Hematopoietic multipotent progenitor cell (in vitro differentiated cells): ENCODE data around the gene BUD23. TPM values are rescaled to one million over a fixed set of nuclear protein-coding genes. Genes with fewer than 3 reads are reported as not detected.
"Not testable (repeated sequence)": the region's sequence is repeated elsewhere in the genome, so short reads cannot be mapped to it uniquely, and the experiment has no call there.

Experiments
- DNase-seq, 3 donors: peaks; one replicate each; pipeline ENCODE4 v3.0.0-alpha.2; 2011 to 2015; ENCODE audit warnings: low read depth in 2 of 3, low spot score in 2 of 3
- total RNA-seq: library from RNA; depleted of rRNA; stranded (reverse); fragments of >200 nt; gene quantifications from one replicate; pipeline ENCODE4 v1.2.3, GENCODE V29; 2012

BUD23 gene
- total RNA-seq, 1 donor = 20.2 TPM

DNA sequence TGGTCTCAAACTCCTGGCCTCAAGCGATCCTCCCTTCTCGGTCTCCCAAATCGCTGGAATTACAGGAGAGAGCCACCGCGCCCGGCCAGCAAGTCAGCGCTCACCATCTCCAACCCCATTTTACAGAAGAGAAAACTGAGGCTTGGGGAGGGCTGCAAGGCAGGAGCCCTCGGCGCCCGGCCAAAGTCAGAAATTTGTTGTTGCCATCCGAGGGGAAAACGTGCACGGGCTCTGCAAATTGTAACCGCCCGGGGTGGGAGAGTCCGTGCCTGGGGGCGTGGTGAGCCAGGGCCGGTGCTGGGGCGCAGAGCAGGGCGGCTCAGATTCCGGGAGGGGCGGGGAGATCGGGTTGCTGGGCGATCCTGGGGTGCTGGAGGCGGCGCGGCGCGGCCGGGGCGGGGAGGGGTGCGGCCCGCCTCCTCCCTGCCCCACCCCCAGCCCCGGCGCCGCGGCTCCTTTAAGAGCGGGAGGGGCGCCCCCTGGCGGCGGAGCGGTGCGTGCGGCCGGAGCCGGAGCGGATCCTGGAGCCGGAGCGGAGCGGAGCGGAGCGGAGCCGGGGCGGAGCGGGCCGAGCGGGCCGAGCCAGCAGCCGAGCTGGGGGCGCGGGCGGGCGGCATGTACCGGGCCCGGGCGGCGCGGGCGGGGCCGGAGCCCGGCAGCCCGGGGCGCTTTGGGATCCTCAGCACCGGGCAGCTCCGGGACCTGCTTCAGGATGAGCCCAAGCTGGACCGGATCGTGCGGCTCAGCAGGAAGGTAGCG, 15.9 kb upstream of the BUD23 start, which contains the start of gene VPS37D:
TSS of gene VPS37D (plus strand) at position 488 of the 759 bp plus-strand sequence. CDS start at position 616, 128 bp downstream.
- peak; percentile 88 to 89 (median 88) for DNase-seq

DNA sequence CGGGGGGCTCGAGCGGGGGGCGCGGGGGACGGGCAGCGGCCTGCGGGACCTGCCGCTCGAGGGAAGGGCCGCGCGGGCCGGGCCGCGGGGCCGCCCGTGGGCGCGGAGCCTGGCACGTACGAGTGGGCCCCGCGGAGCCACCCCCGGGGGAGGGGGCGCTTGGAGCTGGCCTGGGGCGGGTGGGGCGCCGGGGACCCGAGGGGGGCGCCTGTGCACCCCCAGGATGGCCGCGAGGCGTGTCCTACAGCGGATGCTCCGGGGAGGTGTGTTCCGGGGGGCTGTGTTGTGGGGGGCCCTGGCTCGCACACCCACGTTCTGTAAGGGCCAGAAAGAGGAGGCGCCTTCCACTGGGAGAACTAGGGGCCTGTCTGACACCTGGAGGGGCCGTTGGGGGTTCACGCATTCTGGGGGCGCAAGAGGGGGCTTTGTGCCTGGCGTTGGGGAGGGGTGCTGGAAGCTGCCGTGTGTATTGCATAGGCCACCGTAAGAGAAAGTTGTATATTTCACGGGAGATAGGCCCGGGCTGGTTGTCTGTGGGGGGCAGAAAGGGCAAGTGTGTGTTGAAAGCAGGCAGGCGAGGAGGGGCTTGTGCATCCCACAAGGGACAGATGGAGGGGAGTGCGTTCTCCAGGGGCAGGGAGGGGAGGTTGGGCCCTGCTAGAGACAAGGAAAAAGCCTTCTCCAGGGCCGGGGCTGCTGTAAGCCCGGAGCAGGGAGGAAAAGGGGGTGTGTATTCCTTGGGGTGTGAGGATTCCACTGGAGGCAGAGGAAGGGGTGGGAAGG, 15.1 kb upstream of the BUD23 start:
- DNase-seq = no peak

DNA sequence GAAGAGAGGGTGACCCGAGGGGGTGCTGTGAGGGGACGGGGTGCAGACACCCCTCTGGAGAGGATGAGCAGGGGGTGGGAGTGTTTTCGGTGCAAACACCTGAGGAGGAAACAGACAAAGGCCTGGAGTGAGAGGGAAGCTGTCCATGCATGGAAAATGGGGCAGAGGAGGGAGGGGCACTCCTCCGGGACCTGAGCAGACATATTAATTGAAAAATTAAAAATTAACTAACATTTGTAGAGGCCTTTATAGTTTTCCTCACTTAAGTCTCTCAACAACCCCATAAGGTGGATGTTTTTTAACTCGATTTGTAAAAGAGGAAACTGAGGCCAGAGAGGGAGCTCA, 14.5 kb upstream of the BUD23 start:
- DNase-seq = no peak

DNA sequence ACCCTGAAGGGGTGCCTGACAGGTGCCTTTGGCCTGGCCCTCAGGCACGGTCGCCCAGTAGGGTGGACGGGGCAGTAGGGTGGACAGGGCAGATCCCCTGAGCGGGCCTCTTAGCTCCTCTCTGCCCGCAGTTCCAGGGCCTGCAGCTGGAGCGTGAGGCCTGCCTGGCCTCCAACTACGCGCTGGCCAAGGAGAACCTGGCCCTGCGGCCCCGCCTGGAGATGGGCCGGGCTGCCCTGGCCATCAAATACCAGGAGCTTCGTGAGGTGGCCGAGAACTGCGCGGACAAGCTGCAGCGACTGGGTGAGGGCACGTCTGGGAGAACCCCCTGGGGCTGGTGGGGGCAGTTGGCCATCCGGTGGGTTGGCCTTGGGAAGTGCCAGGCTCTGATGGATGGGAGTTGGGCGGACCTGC, 14.1 kb upstream of the BUD23 start:
- DNase-seq = no peak

DNA sequence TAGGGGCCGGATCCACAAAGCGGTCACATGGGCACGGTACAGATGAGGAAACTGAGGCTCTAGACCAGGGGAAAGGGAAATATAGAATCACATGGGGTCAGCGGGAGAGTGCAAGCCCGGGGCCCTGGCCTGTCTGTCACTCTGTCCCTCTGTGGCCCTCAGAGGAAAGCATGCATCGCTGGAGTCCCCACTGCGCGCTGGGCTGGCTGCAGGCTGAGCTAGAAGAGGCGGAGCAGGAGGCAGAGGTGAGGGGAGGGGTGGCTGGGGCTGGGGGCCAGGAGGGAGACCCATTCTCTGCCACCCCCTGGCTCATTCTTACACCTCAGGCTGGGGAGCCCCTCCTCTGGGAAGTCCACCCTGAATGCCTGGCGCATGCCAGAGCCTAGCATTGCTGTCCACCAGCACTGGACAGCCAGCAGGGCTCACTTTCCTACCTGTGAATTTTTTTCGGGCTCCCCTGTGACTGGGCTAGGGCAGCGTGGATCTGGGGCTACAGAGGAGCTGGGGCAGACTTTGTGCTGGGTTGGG, 13.5 kb upstream of the BUD23 start:
- DNase-seq = no peak

DNA sequence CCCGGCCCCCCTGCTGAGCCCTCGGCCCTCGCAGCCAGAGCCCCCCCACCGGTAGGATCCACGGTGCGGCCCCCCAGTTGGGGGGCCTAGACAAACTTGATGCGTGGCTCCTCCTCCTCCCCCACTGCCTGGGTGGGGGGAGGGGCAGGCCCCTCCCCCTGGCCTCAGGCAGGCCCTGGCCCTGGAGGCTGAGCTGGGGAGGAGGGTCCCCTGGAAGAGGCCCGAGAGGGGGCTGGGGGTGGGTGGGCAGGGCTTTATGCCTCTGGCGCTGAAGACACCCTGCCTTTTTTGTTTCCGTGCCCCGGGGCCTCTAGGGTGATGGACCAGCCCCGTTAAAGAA, 12.1 kb upstream of the BUD23 start:
- no peak for DNase-seq

DNA sequence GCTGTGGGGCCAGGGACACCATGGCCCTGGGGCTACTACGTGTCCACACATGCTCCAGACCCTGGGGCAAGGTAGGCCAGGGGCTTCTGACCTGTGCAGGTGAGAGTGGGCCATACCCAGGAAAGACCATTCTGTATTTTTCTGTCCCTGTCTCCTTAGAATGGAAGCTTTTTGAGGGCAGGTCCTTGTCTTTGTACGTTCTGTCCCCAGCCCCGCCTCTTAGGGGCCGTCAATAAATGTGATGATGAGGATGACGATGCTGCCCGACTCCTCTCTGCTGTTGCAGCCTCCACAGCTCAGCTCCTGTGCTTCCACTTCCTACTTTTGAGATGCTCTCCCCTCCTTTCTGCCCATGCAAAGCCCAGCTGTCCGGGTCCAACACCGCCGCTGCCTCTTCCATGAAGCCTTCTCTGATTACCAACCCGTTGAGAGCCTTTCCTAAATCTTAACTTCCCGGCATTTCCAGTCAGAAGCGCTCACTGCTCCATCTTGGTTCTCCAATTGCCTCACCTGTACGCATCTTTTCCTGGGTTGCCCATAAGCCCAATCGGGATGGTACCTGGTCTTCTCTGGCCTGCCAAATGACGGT, 11.4 kb upstream of the BUD23 start:
- no peak for DNase-seq

DNA sequence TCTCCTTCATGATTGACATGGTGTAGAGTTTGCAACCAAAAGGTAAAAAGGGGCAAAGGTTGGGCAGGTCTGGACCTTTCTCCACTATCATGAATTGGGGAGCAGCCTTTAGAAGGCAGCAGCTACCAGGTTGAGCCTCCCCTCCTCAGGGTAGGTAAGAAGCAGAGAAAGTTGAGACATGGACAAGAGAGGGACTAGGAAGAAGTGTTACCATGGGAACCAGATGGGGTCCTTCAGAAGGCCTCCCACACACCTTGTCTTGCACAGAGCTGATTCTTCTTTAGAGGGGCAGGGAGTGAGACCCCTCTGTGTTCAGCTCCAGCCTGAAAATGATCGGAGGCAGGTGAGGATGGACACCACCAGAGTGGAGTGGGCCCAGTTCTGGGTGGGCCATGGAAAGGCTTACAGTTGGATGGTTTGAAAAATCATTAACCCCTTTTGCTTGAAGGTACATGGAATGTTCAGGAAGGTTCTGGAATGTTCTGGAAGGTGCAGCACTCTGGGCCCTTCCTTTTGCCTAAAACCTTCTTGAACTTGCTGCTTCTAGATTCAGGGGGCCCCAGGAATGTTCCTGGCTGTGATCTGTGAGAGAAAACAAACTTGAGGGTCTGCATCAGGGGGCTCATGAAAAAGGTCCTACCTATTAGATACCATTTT, 8.8 kb upstream of the BUD23 start:
- DNase-seq = no peak

DNA sequence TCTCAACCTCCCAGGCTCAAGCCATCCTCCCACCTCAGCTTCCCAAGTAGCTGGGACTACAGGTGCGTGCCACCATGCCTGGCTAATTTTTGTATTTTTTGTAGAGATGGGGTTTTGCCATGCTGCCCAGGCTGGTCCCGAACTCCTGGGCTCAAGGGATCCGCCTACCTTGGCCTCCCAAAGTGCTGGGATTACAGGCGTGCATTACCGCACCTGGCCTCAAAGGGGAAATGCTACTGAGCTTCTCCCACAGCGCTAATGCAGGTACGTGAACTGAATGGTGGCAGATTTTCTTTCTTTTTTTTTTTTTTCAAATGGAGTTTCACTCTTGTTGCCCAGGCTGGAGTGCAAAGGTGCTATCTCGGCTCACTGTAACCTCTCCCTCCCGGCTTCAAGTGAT, 7.3 kb upstream of the BUD23 start:
- not testable (repeated sequence) for DNase-seq

DNA sequence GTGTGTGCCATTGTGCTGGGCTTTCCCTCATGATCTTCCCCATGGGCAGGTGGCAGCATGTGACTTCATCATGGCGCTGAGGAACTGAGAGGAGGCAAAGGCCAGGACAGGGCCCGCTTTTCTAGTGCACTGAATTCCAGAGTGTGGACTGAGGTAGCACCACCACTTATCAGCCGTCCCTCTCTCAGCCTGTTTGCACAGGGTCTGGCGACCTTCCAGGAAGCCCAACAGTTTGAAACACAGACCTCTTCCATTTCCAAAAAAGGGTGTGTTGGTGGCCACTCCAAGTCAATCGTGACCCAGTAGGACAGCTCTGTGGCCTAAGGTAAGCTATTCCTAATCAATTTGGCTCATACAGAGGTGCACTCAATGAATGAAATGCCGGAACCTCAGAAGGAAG, 4.5 kb upstream of the BUD23 start:
- DNase-seq = no peak

DNA sequence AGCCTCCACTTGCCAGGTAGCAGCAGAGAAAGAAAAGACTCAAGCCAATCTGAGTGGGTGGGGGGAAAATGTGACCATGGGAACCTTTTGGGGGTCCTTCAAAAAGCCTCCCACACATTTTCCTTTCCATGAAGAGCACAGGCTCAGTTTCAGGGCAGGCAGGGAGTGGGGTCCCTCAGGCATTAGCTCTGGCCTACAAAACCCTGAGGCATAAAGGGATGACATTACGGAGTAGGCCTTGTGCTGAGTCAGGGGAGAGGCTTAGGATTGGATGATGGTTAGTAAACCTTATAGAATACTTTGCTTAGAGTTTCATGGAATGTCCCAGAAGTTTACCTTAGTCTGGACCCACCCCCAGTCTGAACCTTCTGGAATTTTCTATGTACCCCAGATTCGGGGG, 3.7 kb upstream of the BUD23 start:
- DNase-seq = no peak

DNA sequence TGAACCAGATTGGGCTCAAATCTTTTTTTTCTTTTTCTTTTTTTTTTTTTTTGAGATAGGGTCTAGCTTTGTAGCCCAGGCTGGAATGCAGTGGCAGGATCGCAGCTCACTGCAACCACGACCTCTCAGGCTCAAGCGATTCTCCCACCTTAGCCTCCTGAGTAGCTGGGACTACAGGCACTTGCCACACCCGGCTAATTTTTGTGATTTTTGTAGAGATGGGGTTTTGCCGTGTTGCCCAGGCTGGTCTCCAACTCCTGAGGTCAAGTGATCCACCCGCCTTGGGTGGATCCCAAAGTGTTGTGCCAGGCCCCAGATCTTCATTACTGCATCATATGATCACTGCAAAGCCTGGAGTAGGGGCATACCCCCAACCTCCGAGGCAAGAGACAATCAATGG, 2.9 kb upstream of the BUD23 start:
- no peak for DNase-seq

DNA sequence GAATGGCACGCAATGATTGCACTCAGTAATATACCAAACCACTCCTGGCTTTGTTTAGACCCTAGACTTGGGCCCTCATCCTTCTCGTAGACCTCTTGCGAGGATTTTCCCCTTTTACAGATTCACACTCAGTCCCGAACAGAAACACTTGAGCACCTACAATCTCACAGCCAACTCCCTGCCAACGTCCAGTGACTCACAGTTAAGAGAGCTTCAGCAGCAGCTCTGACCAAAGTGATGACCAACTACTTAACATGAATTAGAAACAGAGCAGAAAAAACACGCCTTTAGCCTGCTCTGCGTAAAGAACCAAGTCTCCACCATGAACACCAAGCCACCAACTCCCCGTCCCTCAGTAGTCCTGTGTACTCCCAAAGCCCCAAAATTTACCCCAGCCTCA, 2.4 kb upstream of the BUD23 start:
- DNase-seq = no peak

DNA sequence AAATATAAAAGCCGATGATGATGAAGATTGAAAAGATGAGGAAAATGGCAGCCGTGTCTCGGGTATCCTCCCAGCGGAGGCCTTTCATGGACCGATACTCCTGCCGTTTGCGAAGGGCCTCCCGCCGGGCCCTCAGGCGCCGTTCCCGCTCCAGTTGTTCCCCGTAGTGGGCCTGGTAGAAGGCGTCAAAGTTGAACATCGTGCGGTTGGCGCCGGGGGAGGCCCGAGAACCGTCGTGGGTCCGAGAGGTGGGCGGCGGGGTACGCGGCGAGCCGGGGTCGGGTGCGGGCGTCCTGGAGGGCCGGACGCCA, 697 bp upstream of the BUD23 start:
- DNase-seq = no peak

DNA sequence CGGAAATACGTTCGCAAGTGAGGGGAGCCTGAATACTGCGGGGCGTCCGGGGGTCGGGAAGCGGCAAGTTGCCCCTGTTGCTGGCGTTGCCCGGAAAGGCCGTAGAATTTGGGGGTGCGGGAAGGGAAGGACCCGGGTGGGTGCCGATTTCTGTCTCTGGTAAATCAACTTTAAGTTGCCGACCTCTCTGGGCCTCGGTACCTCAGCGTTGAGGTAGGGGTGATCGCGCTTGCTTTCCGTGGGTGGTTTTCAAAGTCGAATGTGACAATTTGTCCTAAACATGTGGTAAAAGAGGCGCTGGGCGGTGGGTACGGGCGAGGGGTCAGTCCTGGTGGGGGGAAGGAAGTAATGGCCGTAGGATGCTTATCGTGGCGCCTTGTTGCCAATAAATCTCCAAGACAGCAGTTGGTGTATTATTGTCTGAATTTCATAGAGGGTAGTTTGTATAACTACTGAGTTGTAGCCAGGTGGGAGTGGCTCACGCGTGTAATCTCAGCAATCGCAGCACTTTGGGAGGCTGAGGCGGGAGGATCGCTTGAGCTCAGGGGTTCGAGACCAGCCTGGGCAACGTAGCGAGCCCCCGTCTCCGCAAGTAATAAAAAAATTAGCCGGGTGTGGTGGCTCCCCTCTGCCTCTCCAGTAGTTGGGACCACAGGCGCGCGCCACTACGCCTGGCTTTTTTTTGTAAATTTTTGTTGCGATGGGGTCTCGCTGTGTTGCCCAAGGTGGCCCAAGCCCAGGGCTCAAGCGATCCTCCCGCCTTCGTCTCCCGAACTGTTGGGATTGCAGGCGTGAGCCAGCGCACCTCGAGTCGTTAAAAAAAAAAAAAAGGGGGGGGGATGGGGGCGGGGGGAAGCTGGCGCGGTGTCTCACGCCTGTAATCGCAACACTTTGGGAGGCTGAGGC, 644 bp downstream of the BUD23 start:
- no peak for DNase-seq

DNA sequence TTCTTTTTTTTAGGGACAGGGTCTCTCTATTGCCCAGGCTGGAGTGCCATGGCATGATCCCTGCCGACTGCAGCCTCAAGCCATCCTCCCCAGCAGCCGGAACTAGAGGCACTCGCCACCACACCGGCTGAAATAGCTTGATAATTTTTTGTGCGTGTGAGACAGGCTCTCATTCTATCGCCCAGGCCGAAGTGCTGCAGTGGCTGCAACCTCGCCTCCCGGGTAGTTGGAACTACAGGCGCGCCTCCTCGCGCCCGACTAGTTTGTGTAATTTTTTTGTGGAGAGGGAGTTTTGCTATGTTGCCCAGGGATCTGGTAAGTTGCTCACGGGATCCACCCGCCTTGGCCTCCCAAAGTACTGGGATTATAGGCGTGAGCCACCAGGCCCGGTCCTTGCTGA, 1.9 kb downstream of the BUD23 start:
- no peak for DNase-seq

DNA sequence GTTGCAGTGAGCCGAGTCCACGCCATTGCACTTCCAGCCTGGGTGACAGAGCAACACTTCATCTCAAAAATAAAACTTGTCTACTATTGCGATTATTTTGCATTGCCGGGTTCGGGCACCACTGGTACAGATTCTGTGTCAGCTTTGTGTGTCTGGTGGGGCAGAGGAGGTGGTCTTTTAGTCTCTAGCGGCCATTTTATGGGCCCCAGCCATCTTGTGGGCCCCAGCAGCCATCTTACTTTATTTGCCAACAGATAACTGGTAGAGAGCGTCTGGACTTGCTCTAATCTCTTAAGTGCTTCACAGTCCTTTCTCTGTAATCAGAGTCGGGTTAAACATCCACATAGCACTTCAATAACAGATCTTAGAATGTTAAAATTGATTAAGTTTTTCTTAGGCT, 4.9 kb downstream of the BUD23 start:
- DNase-seq = no peak

DNA sequence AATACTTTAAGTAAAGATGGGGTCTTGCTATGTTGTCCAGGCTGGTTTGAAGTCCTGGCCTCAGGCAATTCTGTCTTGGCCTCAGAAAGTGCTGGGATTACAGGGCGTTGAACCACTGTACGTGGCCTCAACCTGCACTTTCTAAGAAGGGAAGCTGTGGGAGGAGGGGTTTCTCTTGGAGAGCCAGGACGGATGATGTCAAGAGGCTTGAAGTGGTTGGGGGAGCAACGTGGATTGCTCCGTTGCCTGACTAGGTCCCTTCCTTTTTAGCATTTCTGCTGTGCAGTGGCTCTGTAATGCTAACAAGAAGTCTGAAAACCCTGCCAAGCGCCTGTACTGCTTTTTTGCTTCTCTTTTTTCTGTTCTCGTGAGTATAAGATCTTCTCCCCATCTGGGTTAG, 7.2 kb downstream of the BUD23 start:
- no peak for DNase-seq

DNA sequence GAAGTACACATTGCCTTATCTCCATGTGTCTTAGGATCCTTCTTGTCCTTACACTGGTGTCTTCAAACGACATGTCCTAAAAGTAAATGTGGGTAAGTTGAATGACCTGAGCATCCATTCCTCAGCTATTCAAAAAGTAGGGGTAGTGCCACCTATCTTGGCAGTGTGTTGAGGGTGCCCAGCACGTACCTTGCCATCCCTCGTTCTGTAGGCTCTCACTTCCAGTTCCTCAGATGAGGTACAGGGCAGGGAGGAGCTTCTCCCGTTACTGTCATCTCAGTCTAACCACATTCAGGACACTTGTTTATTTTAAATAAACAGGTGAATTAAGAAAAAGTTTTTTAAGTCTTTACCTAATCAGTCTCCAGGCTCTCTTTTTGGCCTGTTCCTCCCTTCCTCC, 13.0 kb downstream of the BUD23 start:
- DNase-seq = no peak

DNA sequence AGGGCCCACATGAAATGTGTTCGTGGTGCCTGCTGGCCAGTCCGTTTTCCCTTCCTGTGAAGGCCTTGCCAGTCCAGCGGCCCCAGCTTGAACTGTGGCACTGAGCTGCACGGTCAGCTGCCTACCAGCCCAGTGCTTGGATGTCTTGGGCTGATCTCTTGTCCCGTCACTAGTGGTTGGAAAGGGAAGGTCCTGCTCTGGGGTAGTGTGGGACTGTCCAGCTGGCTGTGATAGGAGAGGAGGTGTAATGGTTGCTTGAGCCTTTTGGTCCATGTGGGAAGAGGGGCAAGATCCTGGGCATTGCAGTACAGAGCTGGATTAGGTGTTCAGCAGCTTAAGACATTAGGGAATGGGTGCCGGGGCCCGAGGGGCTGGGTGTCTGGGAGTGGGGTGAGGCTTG, 15.0 kb downstream of the BUD23 start:
- no peak for DNase-seq
